Upper lobe of right lung (tissue), 1 donor: Measurements from ENCODE around the gene CELF4. TPM values are rescaled to one million over a fixed set of nuclear protein-coding genes. Genes with fewer than 3 reads are reported as not detected.

Experiments used
- ATAC-seq: fragments of 200-7000 bp; cut with Tn5 transposase; one replicate; pipeline ENCODE4 v1.9.1; 2020; ENCODE audit warnings: mild to moderate bottlenecking, moderate library complexity
- DNase-seq: peaks from one replicate; pipeline ENCODE4 v3.0.0-alpha.2; 2020
- H3K27ac ChIP-seq: fragments of 200-600 bp; one replicate; pipeline ENCODE4 v1.8.0; 2022
- H3K27me3 ChIP-seq: fragments of 200-600 bp; one replicate; pipeline ENCODE4 v1.8.0; 2022; ENCODE audit warnings: mild to moderate bottlenecking
- H3K36me3 ChIP-seq: fragments of 200-600 bp; one replicate; pipeline ENCODE4 v1.8.0; 2022
- H3K4me1 ChIP-seq: fragments of 200-600 bp; one replicate; pipeline ENCODE4 v1.8.0; 2022
- H3K4me3 ChIP-seq: fragments of 200-600 bp; one replicate; pipeline ENCODE4 v1.8.0; 2022; ENCODE audit warnings: mild to moderate bottlenecking
- H3K9me3 ChIP-seq: fragments of 200-600 bp; one replicate; pipeline ENCODE4 v1.8.0; 2022
- CTCF ChIP-seq: fragments of 200-600 bp; IDR thresholded peaks from one replicate; pipeline ENCODE4 v1.8.0; 2022; ENCODE audit warnings: antibody characterized with exemption
- intact Hi-C: fragments of 100-400 bp; cut with DNase I; formaldehyde crosslinking; loops from one replicate; pipeline ENCODE4 v1.11.0; 2022
- total RNA-seq: library from RNA; stranded (reverse); fragmentation: NEBNext Ultra II Directional; extraction: Animal tissue kit (Norgen Biotek cat#: 25700); gene quantifications from one replicate; pipeline ENCODE4 v1.2.1, GENCODE V29; 2021
- donor health status: DM: no; HTN: yes; CAD: no; lungs with severe emphysema.

Gene CELF4
- total RNA-seq, 1 donor from 2014 or later: 1.2 TPM

- intact Hi-C loops: loop anchor here (10.0 kb wide), 1 partner anchor 191 kb away; no protein-coding TSS in a partner anchor
- Histone ChIP-seq H3K27ac (no peak overlapping the region), H3K36me3 (no peaks in the 10 kb centered on the region), H3K4me3 (no peak overlapping the region), H3K27me3 (no peaks in the 10 kb centered on the region), H3K4me1 (no peaks in the 10 kb centered on the region), H3K9me3 (no peaks in the 10 kb centered on the region)
- ATAC-seq (no peak), DNase-seq (no peak)
- TF ChIP-seq CTCF: no peak
These were observed 222.1 kb downstream of the CELF4 start for GRCh38 chr18:37343542-37343851.

- H3K27ac ChIP-seq: no peak overlapping the region
- H3K27me3 ChIP-seq: no peaks in the 10 kb centered on the region
- no peak for ATAC-seq
- no peak overlapping the region for H3K4me3 ChIP-seq
- intact Hi-C loops: loop anchor here (10.0 kb wide), 1 partner anchor 193 kb away; no protein-coding TSS in a partner anchor
- no peaks in the 10 kb centered on the region for H3K9me3 ChIP-seq
- DNase-seq: no peak
- TF ChIP-seq CTCF: no peak
- no peaks in the 10 kb centered on the region for H3K36me3 ChIP-seq
- H3K4me1 ChIP-seq: no peaks in the 10 kb centered on the region
These were observed 224.0 kb downstream of the CELF4 start for GRCh38 chr18:37341473-37342086.

GRCh38 chr18:37341016-37341415 is 224.6 kb downstream of the CELF4 start:
- Histone ChIP-seq H3K4me3 (no peak overlapping the region), H3K9me3 (no peaks in the 10 kb centered on the region), H3K4me1 (no peaks in the 10 kb centered on the region), H3K27me3 (no peaks in the 10 kb centered on the region), H3K36me3 (no peaks in the 10 kb centered on the region), H3K27ac (no peak overlapping the region)
- DNase-seq (no peak), ATAC-seq (no peak)
- intact Hi-C loops: loop anchor here (10.0 kb wide), 1 partner anchor 194 kb away; no protein-coding TSS in a partner anchor
- no peak for TF ChIP-seq CTCF

GRCh38 chr18:37339701-37340215 is 225.8 kb downstream of the CELF4 start:
- ATAC-seq (no peak), DNase-seq (no peak)
- Histone ChIP-seq H3K27me3 (no peaks in the 10 kb centered on the region), H3K9me3 (no peaks in the 10 kb centered on the region), H3K4me1 (no peaks in the 10 kb centered on the region), H3K4me3 (no peak overlapping the region), H3K36me3 (no peaks in the 10 kb centered on the region), H3K27ac (no peak overlapping the region)
- intact Hi-C loops: loop anchor here (10.0 kb wide), 1 partner anchor 195 kb away; no protein-coding TSS in a partner anchor
- no peak for TF ChIP-seq CTCF

- no peak for TF ChIP-seq CTCF
- no peaks in the 10 kb centered on the region for H3K4me1 ChIP-seq
- H3K4me3 ChIP-seq: no peak overlapping the region
- H3K9me3 ChIP-seq: no peaks in the 10 kb centered on the region
- H3K27ac ChIP-seq: no peak overlapping the region
- no peak for DNase-seq
- no peaks in the 10 kb centered on the region for H3K36me3 ChIP-seq
- no peak for ATAC-seq
- intact Hi-C loops: no loop called here
- no peaks in the 10 kb centered on the region for H3K27me3 ChIP-seq
These were observed 228.9 kb downstream of the CELF4 start for GRCh38 chr18:37336568-37337285.
